Measurements from ENCODE around the gene COL27A1.

DNA sequence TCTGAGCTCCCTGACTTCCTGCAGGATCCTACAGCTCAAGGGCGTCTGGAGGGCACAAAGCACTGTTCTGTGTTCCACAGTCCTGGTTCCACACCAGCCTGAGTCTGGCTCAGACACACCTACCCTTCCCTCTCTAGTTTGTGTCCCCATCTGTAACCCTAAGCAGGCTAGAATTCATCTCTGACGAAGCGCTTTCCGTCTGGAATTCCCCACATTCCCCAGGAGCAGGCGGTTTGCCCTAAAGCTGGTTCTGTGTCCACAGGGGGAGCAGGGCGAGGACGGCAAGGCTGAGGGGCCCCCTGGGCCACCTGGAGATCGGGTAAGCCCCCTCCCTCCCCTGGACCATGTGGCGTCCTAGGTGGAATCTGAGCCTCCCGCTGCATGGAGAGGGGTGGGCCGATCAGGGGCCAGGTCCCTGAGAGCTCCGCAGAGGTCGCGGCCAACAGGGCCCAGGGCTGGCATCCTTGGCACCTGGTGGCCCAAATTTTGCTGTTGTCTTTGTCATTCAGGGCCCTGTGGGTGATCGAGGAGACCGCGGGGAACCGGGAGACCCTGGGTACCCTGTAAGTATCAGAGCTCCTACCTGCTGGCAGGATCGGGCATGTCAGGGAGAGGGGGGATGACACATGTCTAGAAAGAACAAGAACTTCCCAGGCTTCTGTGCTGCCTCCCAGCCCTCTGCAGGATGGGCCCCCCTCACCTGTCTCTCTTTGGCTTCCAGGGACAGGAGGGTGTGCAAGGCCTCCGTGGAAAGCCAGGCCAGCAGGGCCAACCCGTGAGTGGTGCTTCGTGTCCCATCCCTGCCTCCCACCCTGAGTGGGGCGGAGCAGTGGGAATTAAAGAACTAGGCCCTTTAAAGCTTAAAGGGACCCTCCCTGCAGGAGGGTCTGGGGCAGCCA, 133.1 kb downstream of the COL27A1 start:
- TF ChIP-seq YY1 (IDR thresholded peaks at IDR 0.05; ENCODE audit: insufficient read depth, insufficient read length) (no peak), ZNF274 (IDR thresholded peaks at IDR 0.05; ENCODE audit: low read depth, low read length) (no peak), SUZ12 (IDR thresholded peaks at IDR 0.05; ENCODE audit: extremely low read depth, insufficient read depth, insufficient read length) (no peak)

Data from NT2/D1 (cell line).